ENCODE data around the gene UPK3A.

The UPK3A gene

GRCh38 chr22:45329530-45329936, 44.8 kb downstream of the UPK3A start:
- DNase-seq (ENCODE audit: low spot score): no peak

GRCh38 chr22:45330548-45330947, 45.8 kb downstream of the UPK3A start:
- DNase-seq (ENCODE audit: low spot score): no peak

GRCh38 chr22:45331486-45331885, 46.7 kb downstream of the UPK3A start:
- DNase-seq (ENCODE audit: low spot score): no peak

- DNase-seq (ENCODE audit: low spot score): no peak
Observed at GRCh38 chr22:45332001-45332400, 47.3 kb downstream of the UPK3A start.

- no peak for DNase-seq (ENCODE audit: low spot score)
Observed at GRCh38 chr22:45334068-45334467, 49.3 kb downstream of the UPK3A start.

GRCh38 chr22:45334528-45334927, 49.8 kb downstream of the UPK3A start:
- no peak for DNase-seq (ENCODE audit: low spot score)

- no peak for DNase-seq (ENCODE audit: low spot score)
Observed at GRCh38 chr22:45335021-45335818, 50.5 kb downstream of the UPK3A start.

- DNase-seq (ENCODE audit: low spot score): no peak
Observed at GRCh38 chr22:45335854-45336522, 51.2 kb downstream of the UPK3A start.

- DNase-seq (ENCODE audit: low spot score): no peak
Observed at GRCh38 chr22:45336971-45337431, 52.3 kb downstream of the UPK3A start.

- DNase-seq (ENCODE audit: low spot score): no peak
Observed at GRCh38 chr22:45337536-45337935, 52.8 kb downstream of the UPK3A start.

- no peak for DNase-seq (ENCODE audit: low spot score)
Observed at GRCh38 chr22:45338795-45339194, 54.0 kb downstream of the UPK3A start.

GRCh38 chr22:45340323-45340722, 55.6 kb downstream of the UPK3A start:
- no peak for DNase-seq (ENCODE audit: low spot score)

GRCh38 chr22:45341498-45341897, 56.7 kb downstream of the UPK3A start:
- DNase-seq (ENCODE audit: low spot score): peak; percentile 24

GRCh38 chr22:45343143-45343542, 58.4 kb downstream of the UPK3A start:
- DNase-seq (ENCODE audit: low spot score): no peak

GRCh38 chr22:45344334-45344733, 59.6 kb downstream of the UPK3A start:
- DNase-seq (ENCODE audit: low spot score): no peak

All from CD4-positive, alpha-beta T cell treated with Interleukin-15 for 4 hours (primary cell).